ENCODE data around the gene TEAD2. TPM values are rescaled to one million over a fixed set of nuclear protein-coding genes. Genes with fewer than 3 reads are reported as not detected.

Gene TEAD2
- total and polyA plus RNA-seq, 9 of the 15 experiments (the other 6 are each of a cell fraction or from before 2014, with no cell fraction given), result 1.6 to 27.0 (median 13.9) TPM

DNA sequence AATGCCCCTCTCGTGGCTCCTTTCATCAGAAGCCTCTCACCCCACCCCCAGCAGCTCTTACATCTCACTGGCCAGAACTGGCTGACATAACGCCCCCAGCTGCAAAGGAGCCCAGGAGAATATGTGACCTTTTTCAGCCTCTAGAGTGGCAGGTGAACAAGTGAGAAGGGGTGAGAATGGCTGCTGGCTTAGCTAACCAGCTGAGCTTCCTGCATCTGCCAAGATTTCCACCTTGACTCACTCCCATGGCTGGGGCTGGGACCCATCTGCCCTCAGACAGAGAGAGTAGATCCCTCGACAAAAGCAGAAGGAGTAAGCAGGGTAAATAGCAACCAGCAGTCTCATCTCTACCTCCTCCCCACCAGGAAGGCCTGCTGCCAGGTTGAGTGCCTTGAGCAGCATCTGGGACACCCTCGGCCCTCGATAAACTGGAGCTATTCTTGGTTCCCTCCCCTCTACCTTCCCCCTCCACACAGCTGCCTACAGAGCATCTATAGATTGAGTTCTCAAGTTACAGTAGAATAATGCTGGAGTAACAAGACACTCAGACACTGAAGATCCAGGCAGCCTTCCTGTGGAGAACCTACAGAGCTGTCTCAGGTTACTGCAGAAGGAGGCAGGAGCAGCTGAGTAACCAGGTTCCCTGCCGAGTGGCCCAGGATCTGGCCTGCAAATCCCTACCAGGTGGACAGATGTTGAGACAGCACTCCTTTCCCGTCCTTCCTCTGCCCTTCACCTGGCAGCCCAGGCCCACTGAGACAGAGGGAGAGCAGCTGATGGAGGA, 41.4 kb upstream of the TEAD2 start:
- in situ Hi-C loops (cut with MboI), result no loop called here
- 0 out of 2 replicates have a peak overlapping the region, but pooled peaks have one; percentile 1 for H3K4me2 ChIP-seq (ENCODE audit: insufficient read depth, low read length)
- peak overlapping the region in 1 of 2 experiments; percentile 49; a peak in 1 of 4 replicates for H3K9ac ChIP-seq (ENCODE audit: insufficient read depth in 1 of 2, low read depth in 2 of 2, low read length in 2 of 2)
- no peaks in the 10 kb centered on the region for H4K20me1 ChIP-seq (replicated peaks; ENCODE audit: control insufficient read depth, insufficient read depth, low read length)
- no peaks in the 10 kb centered on the region for H3K9me3 ChIP-seq (replicated peaks; ENCODE audit: control insufficient read depth, insufficient read depth, low read depth, low read length)
- H3K79me2 ChIP-seq (ENCODE audit: control insufficient read depth, insufficient read depth, low read length), result no peaks in the 10 kb centered on the region
- peak overlapping the region; percentile 75 for H2AFZ ChIP-seq (ENCODE audit: low read depth, low read length)
- CTCF ChIA-PET (ENCODE audit: low intra/inter-chr PET ratio), result no interaction called here
- 0 out of 3 replicates have a peak overlapping the region, but pooled peaks have one; percentile 29 for H3K27ac ChIP-seq (ENCODE audit: extremely low read depth, low read depth, low read length)
- no peaks in the 10 kb centered on the region for H3K27me3 ChIP-seq (ENCODE audit: control insufficient read depth in 2 of 2, insufficient read depth in 2 of 2, low read length in 2 of 2)
- H3K4me1 ChIP-seq (replicated peaks in 1 of 2; ENCODE audit: control insufficient read depth in 2 of 2, insufficient read depth in 2 of 2, low read length in 2 of 2), result peaks cover 19 to 21% of the 10 kb centered on the region in 2 experiments
- ATAC-seq, result peak; percentile 76
- peak; percentile 77 for FAIRE-seq
- peak in 1 of 4 experiments; percentile 61 for DNase-seq (ENCODE audit: extremely low read depth in 1 of 4, low spot score in 3 of 4)
- 19% methylated on average over 7 of the region's 7 CpGs for WGBS (ENCODE audit: insufficient coverage, low coverage, missing lambda C conversion rate)
- intact Hi-C loops (cut with micrococcal nuclease), result no loop called here
- no peaks in the 10 kb centered on the region for H3K9me1 ChIP-seq (ENCODE audit: control insufficient read depth, insufficient read depth, low read length)
- H3K36me3 ChIP-seq (ENCODE audit: control insufficient read depth, insufficient read depth, low read length), result no peaks in the 10 kb centered on the region
- H3K4me3 ChIP-seq, result no peak overlapping the region
- no TSS peak for BruUV-seq (replicated peaks)
- POLR2A ChIA-PET, result interaction anchor here (0.5 to 1.6 kb wide), 5 partner anchors 10 to 102 kb away, joined by 3 to 5 read pairs (median 3); no protein-coding TSS in a partner anchor
- TF ChIP-seq, protein P1, sequence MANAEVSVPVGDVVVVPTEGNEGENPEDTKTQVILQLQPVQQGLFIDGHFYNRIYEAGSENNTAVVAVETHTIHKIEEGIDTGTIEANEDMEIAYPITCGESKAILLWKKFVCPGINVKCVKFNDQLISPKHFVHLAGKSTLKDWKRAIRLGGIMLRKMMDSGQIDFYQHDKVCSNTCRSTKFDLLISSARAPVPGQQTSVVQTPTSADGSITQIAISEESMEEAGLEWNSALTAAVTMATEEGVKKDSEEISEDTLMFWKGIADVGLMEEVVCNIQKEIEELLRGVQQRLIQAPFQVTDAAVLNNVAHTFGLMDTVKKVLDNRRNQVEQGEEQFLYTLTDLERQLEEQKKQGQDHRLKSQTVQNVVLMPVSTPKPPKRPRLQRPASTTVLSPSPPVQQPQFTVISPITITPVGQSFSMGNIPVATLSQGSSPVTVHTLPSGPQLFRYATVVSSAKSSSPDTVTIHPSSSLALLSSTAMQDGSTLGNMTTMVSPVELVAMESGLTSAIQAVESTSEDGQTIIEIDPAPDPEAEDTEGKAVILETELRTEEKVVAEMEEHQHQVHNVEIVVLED (CRISPR knock-in tag; IDR thresholded peaks at IDR 0.05), result no peak
- TF ChIP-seq, protein P2, sequence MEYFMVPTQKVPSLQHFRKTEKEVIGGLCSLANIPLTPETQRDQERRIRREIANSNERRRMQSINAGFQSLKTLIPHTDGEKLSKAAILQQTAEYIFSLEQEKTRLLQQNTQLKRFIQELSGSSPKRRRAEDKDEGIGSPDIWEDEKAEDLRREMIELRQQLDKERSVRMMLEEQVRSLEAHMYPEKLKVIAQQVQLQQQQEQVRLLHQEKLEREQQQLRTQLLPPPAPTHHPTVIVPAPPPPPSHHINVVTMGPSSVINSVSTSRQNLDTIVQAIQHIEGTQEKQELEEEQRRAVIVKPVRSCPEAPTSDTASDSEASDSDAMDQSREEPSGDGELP (CRISPR knock-in tag; IDR thresholded peaks at IDR 0.05; ENCODE audit: borderline replicate concordance), result peak; percentile 62; the same call in 1 of the 2 replicates
- TF ChIP-seq ARID1B (IDR thresholded peaks at IDR 0.05) (0 out of 2 replicates have a peak, but pooled peaks have one; percentile 19), ATF7 (IDR thresholded peaks at IDR 0.05) (no peak), ZNF133 (CRISPR knock-in tag; IDR thresholded peaks at IDR 0.05) (no peak), CREBBP (IDR thresholded peaks at IDR 0.05; ENCODE audit: low read depth, low read length) (no peak), RCOR1 (IDR thresholded peaks at IDR 0.05; ENCODE audit: borderline replicate concordance in 1 of 2, low read depth in 2 of 2, low read length in 2 of 2) (peak in 1 of 2 experiments; percentile 32; a peak in 1 of 4 replicates), GABPB1 (CRISPR knock-in tag; IDR thresholded peaks at IDR 0.05) (no peak), ZNF778 (CRISPR knock-in tag; IDR thresholded peaks at IDR 0.05) (no peak), PTRF (tag; IDR thresholded peaks at IDR 0.05) (no peak), MAZ (CRISPR knock-in tag; conservative IDR thresholded peaks at IDR 0.05 in 1 of 2, IDR thresholded peaks at IDR 0.05 in 1 of 2) (no peak), CREB5 (CRISPR knock-in tag; IDR thresholded peaks at IDR 0.05) (no peak), MEF2A (IDR thresholded peaks at IDR 0.05; ENCODE audit: control insufficient read depth, low read depth, low read length) (peak; percentile 52; the same call in 1 of the 2 replicates)
- TF ChIP-seq, protein P3, sequence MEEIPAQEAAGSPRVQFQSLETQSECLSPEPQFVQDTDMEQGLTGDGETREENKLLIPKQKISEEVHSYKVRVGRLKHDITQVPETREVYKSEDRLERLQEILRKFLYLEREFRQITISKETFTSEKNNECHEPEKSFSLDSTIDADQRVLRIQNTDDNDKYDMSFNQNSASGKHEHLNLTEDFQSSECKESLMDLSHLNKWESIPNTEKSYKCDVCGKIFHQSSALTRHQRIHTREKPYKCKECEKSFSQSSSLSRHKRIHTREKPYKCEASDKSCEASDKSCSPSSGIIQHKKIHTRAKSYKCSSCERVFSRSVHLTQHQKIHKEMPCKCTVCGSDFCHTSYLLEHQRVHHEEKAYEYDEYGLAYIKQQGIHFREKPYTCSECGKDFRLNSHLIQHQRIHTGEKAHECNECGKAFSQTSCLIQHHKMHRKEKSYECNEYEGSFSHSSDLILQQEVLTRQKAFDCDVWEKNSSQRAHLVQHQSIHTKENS (CRISPR knock-in tag; IDR thresholded peaks at IDR 0.05), result no peak
- TF ChIP-seq, protein P4, sequence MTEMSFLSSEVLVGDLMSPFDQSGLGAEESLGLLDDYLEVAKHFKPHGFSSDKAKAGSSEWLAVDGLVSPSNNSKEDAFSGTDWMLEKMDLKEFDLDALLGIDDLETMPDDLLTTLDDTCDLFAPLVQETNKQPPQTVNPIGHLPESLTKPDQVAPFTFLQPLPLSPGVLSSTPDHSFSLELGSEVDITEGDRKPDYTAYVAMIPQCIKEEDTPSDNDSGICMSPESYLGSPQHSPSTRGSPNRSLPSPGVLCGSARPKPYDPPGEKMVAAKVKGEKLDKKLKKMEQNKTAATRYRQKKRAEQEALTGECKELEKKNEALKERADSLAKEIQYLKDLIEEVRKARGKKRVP (CRISPR knock-in tag; IDR thresholded peaks at IDR 0.05), result no peak

All from K562 (cell line).